SK-N-SH treated with all-trans-retinoic acid at 6 μM for 48 hours (cell line): Measurements from ENCODE around the gene DEGS2.

Experiments used
- ATAC-seq: fragments of 200-7000 bp; cut with Tn5 transposase; 3 replicates; pipeline ENCODE4 v1.9.1; 2020; ENCODE audit warnings: mild to moderate bottlenecking, moderate library complexity
- ARNTL ChIP-seq: fragments of 450-650 bp; formaldehyde crosslinking; IDR thresholded peaks from 2 replicates; pipeline ENCODE4 v1.5.0; 2020; ENCODE audit warnings: low read depth, mild to moderate bottlenecking, moderate library complexity, borderline replicate concordance
- BACH2 ChIP-seq: fragments of 250-450 bp; sonication (Bioruptor Pico); IDR thresholded peaks from 2 replicates; pipeline ENCODE4 v1.9.0; 2021; ENCODE audit warnings: mild to moderate bottlenecking, borderline replicate concordance
- ESRRG ChIP-seq: fragments of 250-450 bp; sonication (Bioruptor Pico); IDR thresholded peaks from 2 replicates; pipeline ENCODE4 v1.6.1; 2021; ENCODE audit warnings: mild to moderate bottlenecking
- GLIS3 ChIP-seq: fragments of 250-450 bp; sonication (Bioruptor Pico); IDR thresholded peaks from 2 replicates; pipeline ENCODE4 v1.5.0; 2020; ENCODE audit warnings: mild to moderate bottlenecking, moderate library complexity
- ISL1 ChIP-seq: fragments of 250-450 bp; sonication (Bioruptor Pico); IDR thresholded peaks from 2 replicates; pipeline ENCODE4 v2.1.2; 2022; ENCODE audit warnings: mild to moderate bottlenecking, moderate library complexity
- OSR1 ChIP-seq: fragments of 250-450 bp; sonication (Bioruptor Pico); IDR thresholded peaks from 2 replicates; pipeline ENCODE4 v1.8.0; 2022; ENCODE audit warnings: moderate library complexity, mild to moderate bottlenecking, inconsistent platforms
- RARB ChIP-seq: fragments of 250-450 bp; sonication (Bioruptor Pico); IDR thresholded peaks from 2 replicates; pipeline ENCODE4 v1.8.0; 2021; ENCODE audit warnings: mild to moderate bottlenecking, moderate library complexity
- SNAI2 ChIP-seq: fragments of 250-450 bp; sonication (Bioruptor Pico); IDR thresholded peaks from 2 replicates; pipeline ENCODE4 v1.5.0; 2020; ENCODE audit warnings: mild to moderate bottlenecking, moderate library complexity
- TCF4 ChIP-seq: fragments of 250-450 bp; sonication (Bioruptor Pico); IDR thresholded peaks from 2 replicates; pipeline ENCODE4 v1.8.0; 2021; ENCODE audit warnings: mild to moderate bottlenecking, moderate library complexity, borderline replicate concordance
- TOX ChIP-seq: fragments of 250-450 bp; sonication (Bioruptor Pico); IDR thresholded peaks from 2 replicates; pipeline ENCODE4 v1.8.0; 2021; ENCODE audit warnings: mild to moderate bottlenecking, moderate library complexity, borderline replicate concordance
- ZFP3 ChIP-seq: fragments of 250-450 bp; sonication (Bioruptor Pico); IDR thresholded peaks from 2 replicates; pipeline ENCODE4 v1.5.0; 2020; ENCODE audit warnings: mild to moderate bottlenecking, moderate library complexity
- ZFP30 ChIP-seq: fragments of 450-650 bp; formaldehyde crosslinking; IDR thresholded peaks from 2 replicates; pipeline ENCODE4 v1.5.0; 2022; ENCODE audit warnings: mild to moderate bottlenecking, moderate library complexity
- ZNF70 ChIP-seq: fragments of 450-650 bp; formaldehyde crosslinking; IDR thresholded peaks from 2 replicates; pipeline ENCODE4 v1.5.0; 2020; ENCODE audit warnings: mild to moderate bottlenecking, moderate library complexity
- ZNF8 ChIP-seq: fragments of 450-650 bp; formaldehyde crosslinking; IDR thresholded peaks from 2 replicates; pipeline ENCODE4 v1.5.0; 2020; ENCODE audit warnings: mild to moderate bottlenecking, moderate library complexity
- TF ChIP-seq, protein P1 (sequence below): fragments of 250-450 bp; sonication (Bioruptor Pico); IDR thresholded peaks from 2 replicates; pipeline ENCODE4 v1.5.0; 2020; ENCODE audit warnings: mild to moderate bottlenecking, moderate library complexity
- TF ChIP-seq, protein P2 (sequence below): fragments of 250-450 bp; sonication (Bioruptor Pico); IDR thresholded peaks from 2 replicates; pipeline ENCODE4 v1.5.1; 2020; ENCODE audit warnings: low read depth, mild to moderate bottlenecking, moderate library complexity
- TF ChIP-seq, protein P3 (sequence below): fragments of 250-450 bp; sonication (Bioruptor Pico); IDR thresholded peaks from 2 replicates; pipeline ENCODE4 v1.5.1; 2021; ENCODE audit warnings: mild to moderate bottlenecking, moderate library complexity
- TF ChIP-seq, protein P4 (sequence below): fragments of 250-450 bp; sonication (Bioruptor Pico); IDR thresholded peaks from 2 replicates; pipeline ENCODE4 v1.8.0; 2020; ENCODE audit warnings: mild to moderate bottlenecking, moderate library complexity, borderline replicate concordance

DEGS2 gene

DNA sequence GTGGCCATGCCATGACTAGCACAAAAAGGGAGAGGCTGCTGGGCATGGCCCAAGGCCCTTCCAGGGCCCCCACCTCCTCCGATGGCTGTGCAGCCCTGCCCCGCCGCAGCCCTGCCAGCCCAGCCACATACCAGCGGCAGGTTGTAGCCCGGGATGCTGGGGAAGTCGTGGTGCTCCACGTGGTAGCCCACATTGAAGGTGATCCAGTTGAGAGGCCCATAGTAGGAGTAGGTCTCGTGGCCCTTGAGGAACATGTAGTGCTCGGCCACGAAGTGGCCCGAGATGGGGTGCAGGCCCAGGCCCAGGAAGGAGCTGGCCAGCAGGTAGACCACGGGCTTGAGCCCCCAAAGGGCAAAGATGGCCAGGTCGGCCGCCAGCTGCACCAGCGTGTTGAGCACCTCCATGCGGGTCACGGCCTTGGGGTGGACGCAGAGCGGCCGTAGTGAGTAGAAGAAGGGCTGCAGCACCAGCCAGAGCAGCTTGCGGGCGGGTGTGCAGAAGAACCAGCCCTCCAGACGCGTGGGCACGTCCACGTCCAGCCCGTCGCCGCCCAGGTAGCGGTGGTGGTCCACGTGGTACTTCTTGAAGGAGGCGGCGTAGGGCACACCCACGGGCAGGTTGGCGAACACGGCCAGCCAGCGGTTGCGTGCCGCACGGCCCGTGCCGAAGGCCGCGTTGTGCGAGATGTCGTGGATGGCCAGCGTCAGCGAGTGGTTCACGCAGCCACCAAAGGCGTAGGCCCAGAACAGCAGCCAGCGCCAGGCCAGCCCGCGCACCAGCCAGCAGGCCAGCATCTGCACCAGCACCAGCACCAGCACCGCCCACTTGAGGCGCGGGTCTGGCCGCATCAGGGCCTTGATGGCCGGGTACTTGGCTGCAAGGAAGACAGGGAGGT lies 10.4 kb downstream of the DEGS2 start:
- no peak for ATAC-seq
- TF ChIP-seq RARB (no peak), OSR1 (no peak), ZFP30 (CRISPR knock-in tag) (no peak), ARNTL (CRISPR knock-in tag) (no peak), TCF4 (CRISPR knock-in tag) (no peak), BACH2 (no peak), ESRRG (CRISPR knock-in tag) (no peak), TOX (CRISPR knock-in tag) (no peak), GLIS3 (CRISPR knock-in tag) (no peak), ZNF70 (CRISPR knock-in tag) (no peak), ZNF8 (no peak), ZFP3 (no peak)
- TF ChIP-seq, protein P1, sequence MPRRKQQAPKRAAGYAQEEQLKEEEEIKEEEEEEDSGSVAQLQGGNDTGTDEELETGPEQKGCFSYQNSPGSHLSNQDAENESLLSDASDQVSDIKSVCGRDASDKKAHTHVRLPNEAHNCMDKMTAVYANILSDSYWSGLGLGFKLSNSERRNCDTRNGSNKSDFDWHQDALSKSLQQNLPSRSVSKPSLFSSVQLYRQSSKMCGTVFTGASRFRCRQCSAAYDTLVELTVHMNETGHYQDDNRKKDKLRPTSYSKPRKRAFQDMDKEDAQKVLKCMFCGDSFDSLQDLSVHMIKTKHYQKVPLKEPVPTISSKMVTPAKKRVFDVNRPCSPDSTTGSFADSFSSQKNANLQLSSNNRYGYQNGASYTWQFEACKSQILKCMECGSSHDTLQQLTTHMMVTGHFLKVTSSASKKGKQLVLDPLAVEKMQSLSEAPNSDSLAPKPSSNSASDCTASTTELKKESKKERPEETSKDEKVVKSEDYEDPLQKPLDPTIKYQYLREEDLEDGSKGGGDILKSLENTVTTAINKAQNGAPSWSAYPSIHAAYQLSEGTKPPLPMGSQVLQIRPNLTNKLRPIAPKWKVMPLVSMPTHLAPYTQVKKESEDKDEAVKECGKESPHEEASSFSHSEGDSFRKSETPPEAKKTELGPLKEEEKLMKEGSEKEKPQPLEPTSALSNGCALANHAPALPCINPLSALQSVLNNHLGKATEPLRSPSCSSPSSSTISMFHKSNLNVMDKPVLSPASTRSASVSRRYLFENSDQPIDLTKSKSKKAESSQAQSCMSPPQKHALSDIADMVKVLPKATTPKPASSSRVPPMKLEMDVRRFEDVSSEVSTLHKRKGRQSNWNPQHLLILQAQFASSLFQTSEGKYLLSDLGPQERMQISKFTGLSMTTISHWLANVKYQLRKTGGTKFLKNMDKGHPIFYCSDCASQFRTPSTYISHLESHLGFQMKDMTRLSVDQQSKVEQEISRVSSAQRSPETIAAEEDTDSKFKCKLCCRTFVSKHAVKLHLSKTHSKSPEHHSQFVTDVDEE (CRISPR knock-in tag): no peak
- TF ChIP-seq, protein P2, sequence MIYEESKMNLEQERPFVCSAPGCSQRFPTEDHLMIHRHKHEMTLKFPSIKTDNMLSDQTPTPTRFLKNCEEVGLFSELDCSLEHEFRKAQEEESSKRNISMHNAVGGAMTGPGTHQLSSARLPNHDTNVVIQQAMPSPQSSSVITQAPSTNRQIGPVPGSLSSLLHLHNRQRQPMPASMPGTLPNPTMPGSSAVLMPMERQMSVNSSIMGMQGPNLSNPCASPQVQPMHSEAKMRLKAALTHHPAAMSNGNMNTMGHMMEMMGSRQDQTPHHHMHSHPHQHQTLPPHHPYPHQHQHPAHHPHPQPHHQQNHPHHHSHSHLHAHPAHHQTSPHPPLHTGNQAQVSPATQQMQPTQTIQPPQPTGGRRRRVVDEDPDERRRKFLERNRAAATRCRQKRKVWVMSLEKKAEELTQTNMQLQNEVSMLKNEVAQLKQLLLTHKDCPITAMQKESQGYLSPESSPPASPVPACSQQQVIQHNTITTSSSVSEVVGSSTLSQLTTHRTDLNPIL (CRISPR knock-in tag): no peak
- TF ChIP-seq, protein P3, sequence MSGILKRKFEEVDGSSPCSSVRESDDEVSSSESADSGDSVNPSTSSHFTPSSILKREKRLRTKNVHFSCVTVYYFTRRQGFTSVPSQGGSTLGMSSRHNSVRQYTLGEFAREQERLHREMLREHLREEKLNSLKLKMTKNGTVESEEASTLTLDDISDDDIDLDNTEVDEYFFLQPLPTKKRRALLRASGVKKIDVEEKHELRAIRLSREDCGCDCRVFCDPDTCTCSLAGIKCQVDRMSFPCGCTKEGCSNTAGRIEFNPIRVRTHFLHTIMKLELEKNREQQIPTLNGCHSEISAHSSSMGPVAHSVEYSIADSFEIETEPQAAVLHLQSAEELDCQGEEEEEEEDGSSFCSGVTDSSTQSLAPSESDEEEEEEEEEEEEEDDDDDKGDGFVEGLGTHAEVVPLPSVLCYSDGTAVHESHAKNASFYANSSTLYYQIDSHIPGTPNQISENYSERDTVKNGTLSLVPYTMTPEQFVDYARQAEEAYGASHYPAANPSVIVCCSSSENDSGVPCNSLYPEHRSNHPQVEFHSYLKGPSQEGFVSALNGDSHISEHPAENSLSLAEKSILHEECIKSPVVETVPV (CRISPR knock-in tag): no peak
- TF ChIP-seq, protein P4, sequence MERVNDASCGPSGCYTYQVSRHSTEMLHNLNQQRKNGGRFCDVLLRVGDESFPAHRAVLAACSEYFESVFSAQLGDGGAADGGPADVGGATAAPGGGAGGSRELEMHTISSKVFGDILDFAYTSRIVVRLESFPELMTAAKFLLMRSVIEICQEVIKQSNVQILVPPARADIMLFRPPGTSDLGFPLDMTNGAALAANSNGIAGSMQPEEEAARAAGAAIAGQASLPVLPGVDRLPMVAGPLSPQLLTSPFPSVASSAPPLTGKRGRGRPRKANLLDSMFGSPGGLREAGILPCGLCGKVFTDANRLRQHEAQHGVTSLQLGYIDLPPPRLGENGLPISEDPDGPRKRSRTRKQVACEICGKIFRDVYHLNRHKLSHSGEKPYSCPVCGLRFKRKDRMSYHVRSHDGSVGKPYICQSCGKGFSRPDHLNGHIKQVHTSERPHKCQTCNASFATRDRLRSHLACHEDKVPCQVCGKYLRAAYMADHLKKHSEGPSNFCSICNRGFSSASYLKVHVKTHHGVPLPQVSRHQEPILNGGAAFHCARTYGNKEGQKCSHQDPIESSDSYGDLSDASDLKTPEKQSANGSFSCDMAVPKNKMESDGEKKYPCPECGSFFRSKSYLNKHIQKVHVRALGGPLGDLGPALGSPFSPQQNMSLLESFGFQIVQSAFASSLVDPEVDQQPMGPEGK (CRISPR knock-in tag): no peak

DNA sequence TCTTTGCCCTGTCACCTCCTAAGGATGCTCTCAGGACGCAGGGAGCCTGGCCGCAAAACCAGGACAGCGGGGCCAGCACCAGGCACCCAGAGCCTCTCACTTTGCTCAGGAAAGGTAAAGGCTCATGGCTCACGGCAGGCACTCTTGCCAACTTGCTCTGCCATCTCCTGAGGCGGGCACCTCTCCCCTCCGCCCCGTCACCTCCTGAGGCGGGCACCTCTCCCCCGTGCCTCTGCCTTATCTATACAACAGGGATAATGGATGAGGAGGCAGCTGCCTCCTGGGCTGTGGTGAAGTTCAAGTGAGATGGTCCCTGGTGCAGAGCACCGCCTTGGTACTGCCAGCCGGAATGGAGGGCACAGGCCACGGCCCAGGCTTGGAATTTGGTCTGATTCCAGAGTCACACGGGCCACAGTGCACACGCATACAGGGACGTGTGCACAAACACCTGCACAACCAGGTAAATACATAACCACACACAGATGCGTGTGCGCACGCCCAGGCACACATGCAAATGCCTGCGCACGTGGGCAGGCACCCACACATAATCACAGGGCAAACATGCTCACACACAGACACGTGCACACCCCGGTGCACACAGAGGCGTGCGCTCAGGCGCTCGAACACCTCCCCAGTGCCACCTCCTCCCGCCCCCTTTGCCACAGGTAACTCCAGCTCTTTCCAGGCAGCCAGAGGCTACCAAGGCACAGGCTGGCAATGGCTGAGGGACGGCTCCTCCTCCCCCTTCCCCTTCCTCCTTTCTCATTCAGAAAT lies 11.6 kb downstream of the DEGS2 start:
- no peak for ATAC-seq
- TF ChIP-seq GLIS3 (CRISPR knock-in tag) (no peak), ZFP3 (no peak), ZNF70 (CRISPR knock-in tag) (no peak), ZNF8 (no peak), SNAI2 (CRISPR knock-in tag) (no peak)

DNA sequence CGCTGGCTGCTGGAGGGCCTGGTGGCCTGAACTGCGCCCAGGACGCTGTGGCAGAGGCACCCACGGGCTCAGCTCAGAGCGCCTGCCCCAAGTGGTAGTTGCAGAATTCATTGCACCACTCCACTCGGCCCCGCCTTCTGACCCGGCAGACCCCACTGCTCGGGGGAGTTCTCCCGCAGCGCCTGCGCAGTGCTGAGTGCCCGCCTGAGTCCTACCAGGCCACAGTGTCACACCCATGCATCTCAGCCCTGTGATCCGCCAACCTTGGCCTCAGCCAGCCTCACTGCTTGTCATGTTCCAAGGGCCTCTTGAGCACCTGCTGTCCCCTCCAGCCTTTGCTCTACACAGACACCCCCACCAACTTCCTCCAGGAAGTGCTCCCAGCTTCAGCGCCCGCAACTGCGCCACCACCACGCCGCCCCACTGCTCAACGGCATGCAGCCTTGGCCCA lies 12.2 kb downstream of the DEGS2 start:
- no peak for ATAC-seq
- TF ChIP-seq ISL1 (no peak), TOX (CRISPR knock-in tag) (no peak), ZNF70 (CRISPR knock-in tag) (no peak), TCF4 (CRISPR knock-in tag) (no peak), ZNF8 (no peak)
- TF ChIP-seq, protein P4 (CRISPR knock-in tag): no peak
